HepG2 (cell line): Measurements from ENCODE around the gene RAPGEF6. TPM values are rescaled to one million over a fixed set of nuclear protein-coding genes. Genes with fewer than 3 reads are reported as not detected.

ENCODE experiments used
- ATAC-seq: fragments of 200-7000 bp; cut with Tn5 transposase; 3 replicates; pipeline ENCODE4 v1.9.1; 2020; ENCODE audit warnings: mild to moderate bottlenecking, moderate library complexity
- BruUV-seq: library from RNA; stranded (reverse); fragments of 400-500 nt; replicated peaks from 2 replicates; lab custom pipeline; 2021; lab: Mats Ljungman, UMichigan
- CTCF ChIA-PET: fragments of 300-600 bp; formaldehyde crosslinking; extraction: SDS; loops from one replicate; lab custom pipeline; 2021; ENCODE audit warnings: low total read pairs, inconsistent platforms, low intra/inter-chr PET ratio; lab: Yijun Ruan, JAX
- POLR2A ChIA-PET: fragments of 350-600 bp; sonication (Branson Sonifier 250); formaldehyde crosslinking; loops from one replicate; lab custom pipeline; 2020; ENCODE audit warnings: antibody characterized with exemption, inconsistent platforms; lab: Yijun Ruan, JAX
- DNase-seq: peaks from one replicate; pipeline ENCODE4 v3.0.0-alpha.2; 2015; ENCODE audit warnings: low spot score
- FAIRE-seq: peaks from 3 replicates; lab custom pipeline; 2011; peaks lifted over from hg19 to GRCh38; lab: Jason Lieb, UNC
- H2AFZ ChIP-seq: one replicate; pipeline ENCODE4 v1.6.1; 2011; ENCODE audit warnings: low read length, inconsistent platforms
- H3K27ac ChIP-seq: fragments of 300-600 bp; 3 replicates; pipeline ENCODE4 v1.8.0; 2011; ENCODE audit warnings: mixed run types, mild to moderate bottlenecking, mixed read lengths, low read length, inconsistent platforms; ENCODE audit not compliant: insufficient read depth; ENCODE audit errors: extremely low read length
- H3K27me3 ChIP-seq, 2 experiments: fragments of 200-600 bp in 1 of 2; 2 replicates in 1 of 2; 3 replicates in 1 of 2; pipeline versions ENCODE4 v1.6.0 to v1.8.0; 2011; ENCODE audit warnings: low read length in 2 of 2, mild to moderate bottlenecking in 2 of 2, moderate library complexity in 2 of 2, inconsistent platforms in 1 of 2; ENCODE audit not compliant: insufficient read depth in 2 of 2, control insufficient read depth in 1 of 2
- H3K36me3 ChIP-seq, 2 experiments: fragments of 200-600 bp in 1 of 2; replicated peaks in 1 of 2; 2 replicates in 1 of 2; 3 replicates in 1 of 2; pipeline versions ENCODE4 v1.5.1 to v1.8.0; 2011; ENCODE audit warnings: low read length in 2 of 2, inconsistent platforms in 1 of 2; ENCODE audit not compliant: insufficient read depth in 2 of 2, control insufficient read depth in 1 of 2
- H3K4me1 ChIP-seq: 2 replicates; pipeline ENCODE4 v1.5.1; 2012; ENCODE audit warnings: low read length, inconsistent platforms; ENCODE audit not compliant: insufficient read depth
- H3K4me2 ChIP-seq: 2 replicates; pipeline ENCODE4 v1.6.0; 2011; ENCODE audit warnings: low read depth, low read length, inconsistent platforms
- H3K4me3 ChIP-seq, 3 experiments: fragments of 200-600 bp in 1 of 3; sonication (generic), shearing (Covaris generic) in 1 of 3; replicated peaks in 1 of 3; 2 replicates each; pipeline ENCODE4 v1.5.1; 2011 to 2016; ENCODE audit warnings: low read length in 3 of 3, inconsistent platforms in 2 of 3, low read depth in 2 of 3, mild to moderate bottlenecking in 2 of 3, control low read depth in 1 of 3, mixed read lengths in 1 of 3; ENCODE audit not compliant: insufficient read depth in 1 of 3
- H3K79me2 ChIP-seq: one replicate; pipeline ENCODE4 v1.6.1; 2011; ENCODE audit warnings: low read length, inconsistent platforms; ENCODE audit not compliant: insufficient read depth
- H3K9ac ChIP-seq: 2 replicates; pipeline ENCODE4 v1.6.0; 2011; ENCODE audit warnings: mild to moderate bottlenecking, low read depth, low read length, inconsistent platforms; ENCODE audit not compliant: insufficient read depth
- H3K9me3 ChIP-seq: 2 replicates; pipeline ENCODE4 v1.5.1; 2012; ENCODE audit warnings: mild to moderate bottlenecking, low read length
- H4K20me1 ChIP-seq: 2 replicates; pipeline ENCODE4 v1.6.0; 2011; ENCODE audit warnings: inconsistent platforms, mild to moderate bottlenecking, low read length, moderate library complexity; ENCODE audit not compliant: insufficient read depth
- HES4 ChIP-seq: sonication (generic); formaldehyde crosslinking; IDR thresholded peaks from 2 replicates; pipeline ENCODE4 v1.9.0; 2021; ENCODE audit warnings: mild to moderate bottlenecking, missing genetic modification reagents, borderline replicate concordance
- HMG20A ChIP-seq: IDR thresholded peaks from 2 replicates; pipeline ENCODE4 v1.6.1; 2016; ENCODE audit warnings: borderline replicate concordance
- HNF4A ChIP-seq: sonication (generic); formaldehyde crosslinking; IDR thresholded peaks from 2 replicates; pipeline ENCODE4 v1.4.0; 2020; ENCODE audit warnings: missing genetic modification reagents
- HOXA9 ChIP-seq: sonication (generic); formaldehyde crosslinking; IDR thresholded peaks from 2 replicates; pipeline ENCODE4 v1.8.1; 2022; ENCODE audit warnings: missing genetic modification reagents, mild to moderate bottlenecking, moderate library complexity, borderline replicate concordance
- MAZ ChIP-seq, 2 experiments: sonication (generic) in 1 of 2; formaldehyde crosslinking in 1 of 2; IDR thresholded peaks; 2 replicates each; pipeline versions ENCODE4 v1.5.0 to v1.6.1; 2012 to 2020; ENCODE audit warnings: low read depth in 2 of 2, mild to moderate bottlenecking in 2 of 2, borderline replicate concordance in 1 of 2, improper control_type of control experiment in 1 of 2, low read length in 1 of 2, missing genetic modification reagents in 1 of 2, moderate library complexity in 1 of 2
- NFATC3 ChIP-seq: sonication (generic); formaldehyde crosslinking; IDR thresholded peaks from 2 replicates; pipeline ENCODE4 v1.5.1; 2020; ENCODE audit warnings: mild to moderate bottlenecking, missing genetic modification reagents
- RFX1 ChIP-seq: fragments of 450-650 bp; IDR thresholded peaks from 2 replicates; pipeline ENCODE4 v1.6.1; 2017
- SRF ChIP-seq: IDR thresholded peaks from 2 replicates; pipeline ENCODE4 v1.6.1; 2011; ENCODE audit warnings: mild to moderate bottlenecking, low read depth, low read length, moderate library complexity
- ZFP36L1 ChIP-seq: sonication (generic); formaldehyde crosslinking; IDR thresholded peaks from 2 replicates; pipeline ENCODE4 v1.8.0; 2022; ENCODE audit warnings: mild to moderate bottlenecking, missing genetic modification reagents, moderate library complexity
- ZKSCAN5 ChIP-seq: sonication (generic); formaldehyde crosslinking; IDR thresholded peaks from 2 replicates; pipeline ENCODE4 v1.5.1; 2020; ENCODE audit warnings: mild to moderate bottlenecking, missing genetic modification reagents
- ZNF879 ChIP-seq: sonication (generic); formaldehyde crosslinking; IDR thresholded peaks from 2 replicates; pipeline ENCODE4 v1.8.1; 2023; ENCODE audit warnings: missing genetic modification reagents
- WGBS: methylation state at CpG from one replicate; pipeline ENCODE4 v1.1.6; 2017; ENCODE audit warnings: low lambda C conversion rate; 5-methylcytosine and 5-hydroxymethylcytosine counted together
- in situ Hi-C: cut with HindIII; loops from 2 replicates; pipeline ENCODE4 v1.10.0; 2017; ENCODE audit warnings: low pct_unique_long_range_greater_than_20kb; ENCODE audit not compliant: extremely low pct_ligation_motif_present
- intact Hi-C: fragments of 100-400 bp; cut with micrococcal nuclease; formaldehyde crosslinking; loops from one replicate; pipeline ENCODE4 v1.10.0; 2022; ENCODE audit not compliant: unreplicated experiment
- polyA plus RNA-seq, 8 experiments: library from polyadenylated mRNA; depleted of rRNA in 3 of 8; stranded (reverse) in 7 of 8; unstranded in 1 of 8; fragments of >200 nt; fragmentation: Illumina TruSeq in 4 of 8; extraction: Trizol in 4 of 8; gene quantifications; 2 replicates each; pipeline versions ENCODE4 v1.2.1 to v1.2.3, GENCODE V29; 2011 to 2016; ENCODE audit warnings: low read depth in 4 of 8, missing spikeins in 1 of 8, mixed read lengths in 1 of 8; ENCODE audit not compliant: insufficient read depth in 1 of 8
- total RNA-seq, 5 experiments: library from RNA; depleted of rRNA; stranded (reverse); fragments of >200 nt; fragmentation: Illumina TruSeq; extraction: Trizol; gene quantifications; 2 replicates each; pipeline ENCODE4 v1.2.3, GENCODE V29; 2016; ENCODE audit warnings: low read depth in 1 of 5
- TF ChIP-seq, protein P1 (sequence below): sonication (generic); formaldehyde crosslinking; IDR thresholded peaks from 2 replicates; pipeline ENCODE4 v1.8.0; 2023; ENCODE audit warnings: mild to moderate bottlenecking, missing genetic modification reagents

RAPGEF6 gene
- total and polyA plus RNA-seq, 2 of the 13 experiments (the other 11 are each of a cell fraction or from before 2014, with no cell fraction given), result 7.7 to 24.6 TPM

DNA sequence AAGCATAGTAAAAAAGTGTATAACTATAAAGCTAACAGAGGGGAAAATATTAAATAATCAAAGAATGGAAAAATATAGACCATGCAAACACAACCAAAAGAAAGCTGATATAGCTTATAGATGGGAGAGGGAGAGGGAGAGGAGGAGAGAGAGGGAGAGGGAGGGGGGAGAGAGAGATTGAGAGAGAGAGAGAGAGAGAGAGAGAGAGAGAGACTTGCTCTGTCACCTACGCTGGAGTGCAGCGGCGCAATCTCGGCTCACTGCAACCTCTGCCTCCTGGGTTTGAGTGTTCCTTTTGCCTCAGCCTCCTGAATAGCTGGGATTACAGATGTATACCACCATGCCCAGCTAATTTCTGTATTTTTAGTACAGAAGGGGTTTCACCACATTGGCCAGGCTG lies 110.6 kb downstream of the RAPGEF6 start:
- H3K4me1 ChIP-seq, result peaks cover 5% of the 10 kb centered on the region
- in situ Hi-C loops (no loop called here), intact Hi-C loops (no loop called here)
- H3K79me2 ChIP-seq, result peaks cover 2% of the 10 kb centered on the region
- ChIA-PET POLR2A (interaction anchor here (0.6 kb wide), 1 partner anchor 268 kb away, joined by 3 read pairs; no protein-coding TSS in a partner anchor), CTCF (no interaction called here)
- H3K4me3 ChIP-seq, result no peak overlapping the region
- H2AFZ ChIP-seq, result no peak overlapping the region
- DNase-seq (no peak), ATAC-seq (no peak), FAIRE-seq (no peak)
- H3K36me3 ChIP-seq, result peaks cover 0 to 2% of the 10 kb centered on the region in 2 experiments; a peak in 3 of 5 replicates
- WGBS, result 100% methylated on average over 4 of the region's 4 CpGs
- no peaks in the 10 kb centered on the region for H3K27me3 ChIP-seq
- no peak overlapping the region for H3K4me2 ChIP-seq
- TF ChIP-seq HOXA9 (no peak), MAZ (IDR thresholded peaks at IDR 0.05; ENCODE audit: borderline replicate concordance, low read depth, low read length) (no peak), MAZ (CRISPR knock-in tag; IDR thresholded peaks at IDR 0.05; ENCODE audit: low read depth) (no peak), ZFP36L1 (no peak), HES4 (CRISPR knock-in tag) (no peak), ZNF879 (CRISPR knock-in tag) (no peak), HNF4A (CRISPR knock-in tag) (no peak), HMG20A (CRISPR knock-in tag) (no peak), RFX1 (no peak), SRF (no peak), ZKSCAN5 (no peak), NFATC3 (CRISPR knock-in tag) (no peak)
- TF ChIP-seq, protein P1, sequence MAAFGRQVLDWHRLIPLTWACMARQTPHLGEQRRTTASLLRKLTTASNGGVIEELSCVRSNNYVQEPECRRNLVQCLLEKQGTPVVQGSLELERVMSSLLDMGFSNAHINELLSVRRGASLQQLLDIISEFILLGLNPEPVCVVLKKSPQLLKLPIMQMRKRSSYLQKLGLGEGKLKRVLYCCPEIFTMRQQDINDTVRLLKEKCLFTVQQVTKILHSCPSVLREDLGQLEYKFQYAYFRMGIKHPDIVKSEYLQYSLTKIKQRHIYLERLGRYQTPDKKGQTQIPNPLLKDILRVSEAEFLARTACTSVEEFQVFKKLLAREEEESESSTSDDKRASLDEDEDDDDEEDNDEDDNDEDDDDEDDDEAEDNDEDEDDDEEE (CRISPR knock-in tag), result no peak
- no TSS peak for BruUV-seq
- H4K20me1 ChIP-seq, result 0 out of 2 replicates have a peak, but pooled peaks cover 2% of the 10 kb centered on the region
- no peak overlapping the region for H3K9ac ChIP-seq
- H3K9me3 ChIP-seq, result no peaks in the 10 kb centered on the region
- H3K27ac ChIP-seq, result no peak overlapping the region
